ENCODE measurements around the gene NLRP2B. TPM values are rescaled to one million over a fixed set of nuclear protein-coding genes. Genes with fewer than 3 reads are reported as not detected.

NLRP2B gene
- total and polyA plus RNA-seq, 2 experiments from 2014 or later, result not detected

DNA sequence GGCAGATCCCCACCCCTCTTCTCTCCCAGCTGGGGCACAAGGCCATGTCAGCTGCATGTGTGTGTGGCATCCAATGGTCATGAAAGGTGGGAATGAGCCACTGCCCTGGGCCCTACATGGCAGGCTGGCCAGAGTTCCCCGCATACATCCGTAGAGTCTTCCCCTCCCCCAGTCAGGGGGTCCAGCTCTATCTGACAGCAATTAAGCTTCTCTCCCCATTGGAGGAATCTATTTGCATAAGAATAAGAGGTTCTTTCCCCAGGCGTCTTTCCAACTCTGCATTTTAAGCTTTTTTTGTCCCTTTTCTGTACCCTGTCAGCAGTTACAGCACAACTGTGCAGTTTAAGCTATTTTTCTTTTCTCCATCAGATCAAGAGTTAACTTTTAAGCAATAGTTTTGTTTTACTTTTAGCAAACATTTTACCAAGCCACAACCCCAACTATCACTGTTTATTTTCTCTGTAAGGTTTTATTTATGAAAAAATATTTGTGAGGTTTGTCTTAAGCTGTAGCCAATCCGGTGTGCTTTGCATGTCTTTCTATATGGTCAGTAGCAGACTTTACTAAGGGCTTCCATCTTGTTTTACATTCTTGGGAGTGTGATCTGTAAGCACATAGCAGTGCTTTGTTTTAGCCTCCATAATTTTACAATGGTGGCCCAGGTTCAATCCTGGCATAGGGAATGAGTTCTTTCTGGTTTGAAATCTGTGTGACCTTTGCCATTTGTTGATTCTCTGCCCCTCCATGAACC is 28.7 kb downstream of the NLRP2B start:
- no peak overlapping the region for H3K4me2 ChIP-seq
- WGBS (ENCODE audit: low lambda C conversion rate, missing lambda C conversion rate), result 72% methylated on average over 4 of the region's 4 CpGs

GRCh38 chrX:57647020-57647419 is 33.0 kb downstream of the NLRP2B start:
- TF ChIP-seq EZH2 (IDR thresholded peaks at IDR 0.05; ENCODE audit: borderline replicate concordance), result no peak
- TF ChIP-seq, protein P1, sequence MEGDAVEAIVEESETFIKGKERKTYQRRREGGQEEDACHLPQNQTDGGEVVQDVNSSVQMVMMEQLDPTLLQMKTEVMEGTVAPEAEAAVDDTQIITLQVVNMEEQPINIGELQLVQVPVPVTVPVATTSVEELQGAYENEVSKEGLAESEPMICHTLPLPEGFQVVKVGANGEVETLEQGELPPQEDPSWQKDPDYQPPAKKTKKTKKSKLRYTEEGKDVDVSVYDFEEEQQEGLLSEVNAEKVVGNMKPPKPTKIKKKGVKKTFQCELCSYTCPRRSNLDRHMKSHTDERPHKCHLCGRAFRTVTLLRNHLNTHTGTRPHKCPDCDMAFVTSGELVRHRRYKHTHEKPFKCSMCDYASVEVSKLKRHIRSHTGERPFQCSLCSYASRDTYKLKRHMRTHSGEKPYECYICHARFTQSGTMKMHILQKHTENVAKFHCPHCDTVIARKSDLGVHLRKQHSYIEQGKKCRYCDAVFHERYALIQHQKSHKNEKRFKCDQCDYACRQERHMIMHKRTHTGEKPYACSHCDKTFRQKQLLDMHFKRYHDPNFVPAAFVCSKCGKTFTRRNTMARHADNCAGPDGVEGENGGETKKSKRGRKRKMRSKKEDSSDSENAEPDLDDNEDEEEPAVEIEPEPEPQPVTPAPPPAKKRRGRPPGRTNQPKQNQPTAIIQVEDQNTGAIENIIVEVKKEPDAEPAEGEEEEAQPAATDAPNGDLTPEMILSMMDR (IDR thresholded peaks at IDR 0.05; ENCODE audit: poor library complexity), result no peak
- no peak for TF ChIP-seq EZH2phosphoT487 (IDR thresholded peaks at IDR 0.05; ENCODE audit: low read depth, severe bottlenecking, unreplicated experiment)
- H3K27ac ChIP-seq, result no peak overlapping the region
- no peaks in the 10 kb centered on the region for H3K9me2 ChIP-seq (replicated peaks; ENCODE audit: insufficient read depth)
- H3K4me3 ChIP-seq, result no peak overlapping the region
- H3K36me3 ChIP-seq (replicated peaks; ENCODE audit: insufficient read depth, low read depth), result no peaks in the 10 kb centered on the region
- H3K27me3 ChIP-seq, result no peaks in the 10 kb centered on the region
- no peak overlapping the region for H2AFZ ChIP-seq
- H3K4me1 ChIP-seq (ENCODE audit: insufficient read depth), result no peaks in the 10 kb centered on the region
- DNase-seq (ENCODE audit: low spot score), result no peak
- H3K79me2 ChIP-seq, result no peaks in the 10 kb centered on the region
- no peak overlapping the region for H3K4me2 ChIP-seq
- H4K20me1 ChIP-seq (ENCODE audit: insufficient read depth, poor library complexity, severe bottlenecking), result no peaks in the 10 kb centered on the region
- no peaks in the 10 kb centered on the region for H3K9me3 ChIP-seq (ENCODE audit: low read depth)

More for the DNA sequence above, 28.7 kb downstream of the NLRP2B start:
- no peak overlapping the region for H3K4me3 ChIP-seq
- H4K20me1 ChIP-seq (ENCODE audit: insufficient read depth, poor library complexity, severe bottlenecking), result no peaks in the 10 kb centered on the region
- H3K27me3 ChIP-seq, result no peaks in the 10 kb centered on the region
- no peaks in the 10 kb centered on the region for H3K9me2 ChIP-seq (replicated peaks; ENCODE audit: insufficient read depth)
- no peak for TF ChIP-seq EZH2phosphoT487 (IDR thresholded peaks at IDR 0.05; ENCODE audit: low read depth, severe bottlenecking, unreplicated experiment)
- TF ChIP-seq EZH2 (IDR thresholded peaks at IDR 0.05; ENCODE audit: borderline replicate concordance), result no peak
- TF ChIP-seq, protein P1 (IDR thresholded peaks at IDR 0.05; ENCODE audit: poor library complexity), result no peak
- H3K27ac ChIP-seq, result no peak overlapping the region
- H2AFZ ChIP-seq, result no peak overlapping the region
- no peaks in the 10 kb centered on the region for H3K4me1 ChIP-seq (ENCODE audit: insufficient read depth)
- H3K36me3 ChIP-seq (replicated peaks; ENCODE audit: insufficient read depth, low read depth), result no peaks in the 10 kb centered on the region
- DNase-seq (ENCODE audit: low spot score), result no peak
- H3K79me2 ChIP-seq, result no peaks in the 10 kb centered on the region
- no peaks in the 10 kb centered on the region for H3K9me3 ChIP-seq (ENCODE audit: low read depth)

DNA sequence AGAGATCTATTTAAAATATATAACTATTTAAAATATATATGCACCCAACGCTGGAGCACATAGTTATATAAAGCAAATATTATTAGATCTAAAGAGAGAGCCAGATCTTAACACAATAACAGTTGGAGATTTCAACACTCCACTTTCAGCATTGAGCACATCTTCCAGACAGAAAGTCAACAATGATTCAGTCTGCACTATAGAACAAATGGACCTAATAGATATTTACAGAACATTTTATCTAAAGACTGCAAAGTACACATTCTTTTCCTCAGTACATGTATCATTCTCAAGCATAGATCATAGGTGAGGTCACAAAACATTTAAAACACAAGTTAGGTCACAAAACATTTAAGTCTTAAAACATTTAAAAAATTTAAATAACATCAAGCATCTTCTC is 36.4 kb downstream of the NLRP2B start:
- H3K9me2 ChIP-seq (replicated peaks; ENCODE audit: insufficient read depth), result no peaks in the 10 kb centered on the region
- no peaks in the 10 kb centered on the region for H3K79me2 ChIP-seq
- no peak for DNase-seq (ENCODE audit: low spot score)
- no peak overlapping the region for H3K4me3 ChIP-seq
- H3K9me3 ChIP-seq (ENCODE audit: low read depth), result peaks cover 8% of the 10 kb centered on the region
- no peaks in the 10 kb centered on the region for H4K20me1 ChIP-seq (ENCODE audit: insufficient read depth, poor library complexity, severe bottlenecking)
- no peaks in the 10 kb centered on the region for H3K36me3 ChIP-seq (replicated peaks; ENCODE audit: insufficient read depth, low read depth)
- H3K4me1 ChIP-seq (ENCODE audit: insufficient read depth), result no peaks in the 10 kb centered on the region
- H3K4me2 ChIP-seq, result no peak overlapping the region
- H3K27ac ChIP-seq, result no peak overlapping the region
- 74% methylated on average over 1 of the region's 1 CpG for WGBS (ENCODE audit: low lambda C conversion rate, missing lambda C conversion rate)
- TF ChIP-seq, protein P1 (IDR thresholded peaks at IDR 0.05; ENCODE audit: poor library complexity), result no peak
- TF ChIP-seq EZH2phosphoT487 (IDR thresholded peaks at IDR 0.05; ENCODE audit: low read depth, severe bottlenecking, unreplicated experiment) (no peak), EZH2 (IDR thresholded peaks at IDR 0.05; ENCODE audit: borderline replicate concordance) (no peak)
- H2AFZ ChIP-seq, result no peak overlapping the region
- no peaks in the 10 kb centered on the region for H3K27me3 ChIP-seq

All from hepatocyte (in vitro differentiated cells).